SK-N-MC (cell line): Measurements from ENCODE around the gene POC1A.

Experiments used
- EZH2 ChIP-seq: fragments of 200-600 bp; sonication (generic); IDR thresholded peaks from one replicate; pipeline ENCODE4 v1.6.1; 2017; ENCODE audit warnings: antibody characterized with exemption
- FOXP2 ChIP-seq: optimal IDR thresholded peaks from 2 replicates; pipeline ENCODE3; 2011; ENCODE audit warnings: mild to moderate bottlenecking, moderate library complexity; ENCODE audit not compliant: insufficient read depth; ENCODE audit errors: extremely low read length, control extremely low read depth
- POLR2AphosphoS5 ChIP-seq: IDR thresholded peaks from 2 replicates; pipeline ENCODE4 v1.6.1; 2012; ENCODE audit warnings: mild to moderate bottlenecking, low read depth, low read length, borderline replicate concordance

DNA sequence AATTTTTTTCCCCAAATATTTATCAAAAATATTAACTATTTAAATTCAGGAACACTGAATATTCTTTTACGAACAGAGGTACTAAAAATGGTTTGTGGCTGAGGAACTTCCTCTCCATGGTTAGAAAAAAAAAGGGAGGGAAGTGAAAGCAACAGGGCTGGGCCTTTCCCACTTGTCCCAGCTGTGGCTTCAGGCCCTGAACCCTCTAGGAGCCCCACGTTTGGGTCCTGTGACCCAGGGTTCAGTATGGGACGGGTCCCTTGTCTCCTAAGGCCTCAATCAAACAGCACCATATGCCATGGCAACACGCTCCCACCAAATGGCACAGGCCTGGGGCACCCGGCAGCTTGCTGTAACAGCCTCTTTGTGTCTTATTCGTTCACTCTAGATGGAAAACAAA is 32.4 kb downstream of the POC1A start:
- TF ChIP-seq EZH2 (no peak), FOXP2 (no peak), POLR2AphosphoS5 (no peak)
